NCI-H2029 treated with DMSO at 0.1 percent for 48 hours (cell line): ENCODE data around the gene IL13RA1.
A peak's percentile ranks its signal among the peaks of the same experiment; 100 is the strongest.
"Not testable (repeated sequence)": the region's sequence is repeated elsewhere in the genome, so short reads cannot be mapped to it uniquely, and the experiment has no call there.

Source experiments
- DNase-seq: peaks from one replicate; lab custom pipeline; 2025; lab: John Stamatoyannopoulos, UW

The IL13RA1 gene

DNA sequence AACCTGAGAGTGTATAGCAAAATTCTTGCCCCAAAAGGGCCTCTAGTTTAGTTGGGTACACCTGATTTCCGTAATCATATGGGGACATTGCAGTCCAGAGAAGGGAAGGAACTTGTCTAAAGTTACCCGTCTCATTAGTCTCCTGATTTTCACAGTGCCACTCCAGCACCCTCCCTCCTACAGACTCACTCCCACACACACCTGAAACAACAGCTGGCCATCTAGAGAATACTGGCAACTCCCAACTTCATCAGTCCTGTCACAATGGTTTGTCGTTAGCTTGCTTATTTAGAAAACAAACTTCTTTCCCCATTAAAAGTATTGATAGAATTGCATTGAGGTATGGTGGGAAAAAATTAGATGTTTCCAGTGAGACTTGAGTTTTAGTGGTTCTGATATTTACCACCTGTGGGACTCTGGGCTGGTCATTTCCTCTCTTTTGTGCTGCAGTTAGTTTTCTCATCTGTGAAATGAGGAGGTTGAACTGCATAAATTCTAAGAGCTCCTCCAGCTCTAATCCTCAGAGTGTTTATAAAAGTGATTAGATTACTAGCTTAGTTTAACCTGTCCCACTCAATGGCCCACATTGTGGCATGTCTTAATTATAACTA, 1.7 kb downstream of the IL13RA1 start:
- DNase-seq, result no peak

DNA sequence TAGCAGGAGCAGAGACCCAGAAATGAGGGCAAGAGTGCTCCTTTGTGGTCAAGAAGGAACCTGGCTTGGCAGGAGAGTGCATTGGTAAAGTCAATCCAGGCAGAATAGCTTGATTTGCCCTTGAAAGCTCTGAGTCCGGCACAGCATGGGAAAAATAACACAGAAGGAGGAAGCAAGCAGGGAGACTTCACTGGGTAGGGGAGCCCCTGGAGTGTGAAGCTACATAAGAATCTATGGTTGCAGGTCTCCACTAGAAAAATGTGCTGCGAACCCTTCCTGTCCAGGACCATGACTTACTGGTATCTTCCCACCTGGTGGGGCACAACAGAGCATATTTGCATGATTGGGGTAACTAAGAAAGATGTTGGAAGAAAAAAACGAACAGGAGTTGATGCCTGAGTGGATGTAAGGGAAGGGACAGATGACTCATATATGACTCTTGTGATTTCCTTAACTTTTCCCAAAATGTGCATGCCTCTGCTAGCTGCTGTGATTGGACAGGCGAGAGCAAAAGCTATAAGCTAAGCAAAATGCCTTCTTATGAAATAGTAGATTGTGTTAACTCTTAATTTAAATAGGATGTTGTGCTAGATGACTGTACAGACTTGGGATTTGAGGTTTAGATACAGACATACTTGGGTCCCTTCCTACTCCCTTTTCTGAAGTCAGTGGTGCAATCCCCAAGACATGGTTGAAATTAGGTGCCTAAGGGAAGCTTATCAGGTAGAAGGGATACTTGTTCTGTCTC, 3.3 kb downstream of the IL13RA1 start:
- DNase-seq, result no peak

- not testable (repeated sequence) for DNase-seq
Observed at GRCh38 chrX:118732551-118732950, 5.1 kb downstream of the IL13RA1 start.

- DNase-seq, result no peak
Observed at GRCh38 chrX:118734909-118735308, 7.5 kb downstream of the IL13RA1 start.

DNA sequence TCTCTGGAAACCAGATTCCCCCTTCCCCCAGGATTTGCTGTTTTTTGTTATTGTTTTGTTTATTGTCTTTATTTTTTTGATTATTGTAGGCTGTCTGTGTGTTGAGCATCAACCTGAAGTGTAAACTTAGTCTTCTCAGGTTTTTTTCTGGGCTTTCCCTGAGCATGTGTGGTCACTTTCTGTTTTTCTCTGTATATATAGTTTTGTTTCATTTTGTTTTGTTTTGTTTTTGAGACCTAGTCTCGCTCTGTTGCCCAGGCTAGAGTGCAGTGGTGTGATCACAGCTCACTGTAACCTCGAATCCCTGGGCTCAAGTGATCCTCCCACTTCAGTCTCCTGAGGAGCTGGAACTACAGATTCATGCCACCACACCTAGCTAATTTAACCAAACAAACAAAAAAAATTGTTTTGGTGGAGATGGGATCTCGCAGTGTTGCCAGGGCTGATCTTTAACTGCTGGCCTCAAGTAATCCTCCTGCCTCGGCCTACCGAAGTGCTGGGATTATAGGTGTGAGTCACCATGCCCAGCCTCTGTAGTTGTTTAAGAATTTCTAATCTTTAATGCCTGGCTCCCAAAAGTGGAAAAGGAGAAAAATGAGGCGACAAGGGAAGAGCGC, 9.1 kb downstream of the IL13RA1 start:
- DNase-seq, result no peak

DNA sequence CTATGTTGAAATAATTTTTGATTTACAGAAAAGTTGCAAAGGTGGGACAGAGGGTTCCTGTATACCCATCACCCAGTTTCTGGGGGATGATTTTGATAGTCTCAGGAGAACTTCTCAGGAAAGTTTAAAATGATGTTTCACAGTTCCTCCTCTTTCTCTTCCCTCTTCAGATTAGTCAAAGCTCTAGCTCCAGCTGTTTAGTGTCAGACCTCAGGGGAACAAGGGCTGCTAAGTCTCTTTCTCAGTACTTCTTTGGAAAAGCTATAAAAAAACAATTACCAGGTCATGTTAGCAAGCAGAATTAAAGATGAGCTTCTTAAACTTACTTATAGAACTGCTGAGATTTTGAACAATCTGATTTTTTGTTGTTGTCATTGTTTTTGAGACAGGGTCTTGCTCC, 12.2 kb downstream of the IL13RA1 start:
- no peak for DNase-seq

DNA sequence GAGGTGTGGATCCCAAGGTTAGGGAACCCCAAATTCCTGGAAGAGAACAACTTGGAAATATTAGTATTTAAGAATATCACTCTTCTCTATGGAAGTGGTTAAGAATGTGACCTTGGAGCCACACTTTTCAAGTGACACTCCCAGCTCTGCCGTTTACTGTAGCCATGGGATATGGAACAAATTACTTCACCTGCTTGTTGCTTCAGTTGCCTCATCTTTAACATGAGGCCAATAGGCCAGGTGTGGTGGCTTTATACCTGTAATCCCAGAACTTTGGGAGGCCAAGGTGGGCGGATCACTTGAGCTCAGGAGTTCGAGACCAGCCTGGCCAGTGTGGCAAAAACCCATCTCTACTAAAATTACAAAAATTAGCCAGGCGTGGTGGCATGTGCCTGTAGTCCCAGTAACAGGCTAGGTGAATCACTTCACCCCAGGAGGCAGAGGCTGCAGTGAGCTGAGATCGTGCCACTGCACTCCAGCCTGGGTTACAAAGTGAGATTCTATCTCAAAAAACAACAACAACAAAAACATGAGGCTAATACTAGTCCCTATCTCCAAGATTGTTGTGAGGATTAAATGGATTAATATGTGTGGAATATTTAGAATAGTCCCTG, 13.0 kb downstream of the IL13RA1 start:
- no peak for DNase-seq

DNA sequence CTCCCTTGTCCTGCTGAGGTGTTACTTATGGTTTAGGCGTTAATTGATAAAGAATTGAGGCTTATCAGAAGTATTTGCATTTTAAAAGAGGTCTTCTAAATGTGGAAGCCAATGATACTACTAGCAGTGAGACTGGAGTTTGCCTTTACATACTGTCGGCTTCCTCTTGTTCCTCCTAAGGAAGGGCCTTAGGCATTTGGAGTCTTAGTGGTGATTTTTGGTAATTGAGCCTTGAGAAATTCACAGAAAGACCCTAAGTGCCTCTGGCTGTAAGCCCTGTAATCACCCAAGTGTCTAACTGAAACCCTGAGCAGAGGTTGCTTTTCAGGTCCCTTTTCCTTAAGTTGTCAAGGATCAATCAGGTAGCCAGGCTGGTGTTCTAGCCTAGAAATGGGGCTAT, 14.8 kb downstream of the IL13RA1 start:
- no peak for DNase-seq

DNA sequence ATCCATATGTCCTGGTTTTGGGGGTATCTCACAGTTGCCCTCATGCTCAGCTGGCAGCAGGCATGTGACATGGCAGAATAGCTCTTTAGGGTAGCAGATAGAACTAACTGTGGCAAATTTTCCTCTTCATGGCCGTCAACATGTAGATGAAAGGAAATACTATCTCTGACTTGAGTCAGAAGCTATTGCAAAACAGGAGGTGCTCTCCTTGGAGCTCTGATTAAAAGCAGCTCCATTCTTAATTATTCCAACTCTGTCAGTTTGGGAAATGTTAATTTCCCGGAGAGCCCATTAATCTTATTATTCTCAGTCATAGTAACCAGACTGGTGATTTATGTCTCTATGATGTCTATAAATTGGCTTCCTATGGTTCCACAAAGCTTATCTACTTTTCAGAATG, 18.2 kb downstream of the IL13RA1 start:
- DNase-seq, result no peak

DNA sequence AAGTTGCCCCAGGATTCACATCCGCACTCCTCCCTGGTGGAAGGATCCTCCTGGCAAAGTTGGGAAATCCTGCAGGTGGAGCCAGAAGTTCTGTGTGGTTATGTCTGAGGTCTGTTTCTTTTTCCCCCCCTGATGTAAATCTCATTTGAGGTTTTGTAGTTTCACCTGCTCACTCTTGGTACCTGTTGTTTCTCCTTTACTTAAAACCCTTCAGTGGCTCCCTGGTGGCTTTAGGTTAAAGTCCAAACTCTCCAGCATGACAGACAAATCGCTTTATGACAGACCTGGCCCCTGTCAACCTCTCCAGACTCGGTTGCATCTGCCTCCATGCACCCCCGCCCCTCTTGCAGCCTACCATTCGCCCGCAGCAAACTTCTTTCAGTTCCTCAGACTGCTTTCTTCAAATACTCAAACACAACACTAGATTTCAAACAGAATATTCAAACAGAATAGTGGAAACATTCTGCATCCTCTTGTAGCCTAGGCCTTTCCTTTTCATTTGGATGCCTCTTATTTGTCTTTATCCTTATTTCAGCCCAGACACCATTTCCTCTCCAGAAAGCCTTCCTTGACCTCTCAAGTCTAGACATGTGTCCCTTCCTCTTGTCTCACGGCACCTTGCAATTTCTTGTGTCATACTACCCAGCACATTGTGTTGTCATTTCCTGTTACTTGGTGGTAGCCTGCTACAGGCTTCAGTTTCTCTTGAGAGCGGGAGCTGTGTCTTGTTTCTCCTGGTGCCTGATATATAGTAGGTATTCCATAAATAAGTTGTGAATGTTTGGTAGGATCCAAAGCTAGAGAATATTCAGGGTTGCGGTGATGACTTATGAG, 24.8 kb downstream of the IL13RA1 start:
- DNase-seq, result no peak

GRCh38 chrX:118755633-118756032, 28.2 kb downstream of the IL13RA1 start:
- no peak for DNase-seq

DNA sequence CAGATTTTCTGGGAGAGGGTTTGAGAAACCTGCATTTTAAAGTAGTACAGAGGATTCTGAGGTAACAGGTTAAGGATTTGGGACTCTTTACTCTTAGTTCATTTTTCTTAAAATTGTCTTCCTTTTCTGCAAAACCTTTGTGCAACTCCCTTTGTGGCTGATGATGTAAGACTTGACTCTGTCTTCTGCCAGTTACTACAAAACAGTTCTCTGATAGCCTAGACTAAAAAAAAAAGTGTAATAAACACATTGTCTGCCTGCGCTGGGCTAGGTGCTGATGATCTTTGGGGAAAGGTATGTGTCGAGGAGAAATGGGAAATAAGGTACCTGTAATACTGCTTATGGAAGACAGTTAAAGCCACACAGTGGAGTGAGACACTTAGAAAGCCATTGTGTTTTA, 28.7 kb downstream of the IL13RA1 start:
- no peak for DNase-seq

GRCh38 chrX:118758511-118758910, 31.1 kb downstream of the IL13RA1 start:
- DNase-seq, result no peak

DNA sequence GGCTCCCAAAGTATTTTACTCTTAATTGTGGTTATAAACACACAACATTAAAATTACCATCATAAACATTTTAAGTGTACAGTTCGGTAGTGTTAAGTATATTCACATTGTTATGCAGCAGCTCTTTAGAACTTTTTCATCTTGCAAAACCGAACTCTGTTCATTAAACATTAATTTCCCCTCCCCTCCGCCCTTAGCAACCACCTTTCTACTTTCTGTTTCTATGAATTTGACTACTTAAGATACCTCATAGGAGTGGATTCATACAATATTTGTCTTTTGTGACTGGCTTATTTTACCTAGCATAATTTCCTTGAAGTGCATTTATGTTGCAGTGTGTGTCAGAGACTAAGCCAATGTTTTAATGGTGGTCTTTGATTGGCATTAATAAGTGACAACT, 32.6 kb downstream of the IL13RA1 start:
- DNase-seq, result no peak

- no peak for DNase-seq
Observed at GRCh38 chrX:118761939-118762707, 34.7 kb downstream of the IL13RA1 start.

- no peak for DNase-seq
Observed at GRCh38 chrX:118763489-118763888, 36.1 kb downstream of the IL13RA1 start.

DNA sequence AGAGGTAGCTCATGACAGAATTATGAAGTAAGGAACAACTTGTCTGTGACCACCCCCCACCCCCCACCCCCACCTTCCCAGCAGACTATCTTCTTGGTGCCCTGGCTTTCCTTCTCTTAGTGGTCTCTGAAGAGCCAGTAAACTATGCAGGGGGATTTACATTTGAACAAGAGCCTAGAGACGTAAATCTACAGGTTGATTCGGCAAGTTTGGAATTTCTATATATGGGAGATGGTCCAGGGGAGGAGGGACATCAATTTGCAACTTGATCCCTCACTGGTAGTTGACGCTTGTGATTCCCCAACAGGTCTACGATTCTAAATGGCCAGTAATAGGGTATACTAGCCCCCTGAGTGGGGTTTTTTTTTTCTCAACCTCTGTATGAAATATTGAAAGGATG, 36.7 kb downstream of the IL13RA1 start:
- no peak for DNase-seq

DNA sequence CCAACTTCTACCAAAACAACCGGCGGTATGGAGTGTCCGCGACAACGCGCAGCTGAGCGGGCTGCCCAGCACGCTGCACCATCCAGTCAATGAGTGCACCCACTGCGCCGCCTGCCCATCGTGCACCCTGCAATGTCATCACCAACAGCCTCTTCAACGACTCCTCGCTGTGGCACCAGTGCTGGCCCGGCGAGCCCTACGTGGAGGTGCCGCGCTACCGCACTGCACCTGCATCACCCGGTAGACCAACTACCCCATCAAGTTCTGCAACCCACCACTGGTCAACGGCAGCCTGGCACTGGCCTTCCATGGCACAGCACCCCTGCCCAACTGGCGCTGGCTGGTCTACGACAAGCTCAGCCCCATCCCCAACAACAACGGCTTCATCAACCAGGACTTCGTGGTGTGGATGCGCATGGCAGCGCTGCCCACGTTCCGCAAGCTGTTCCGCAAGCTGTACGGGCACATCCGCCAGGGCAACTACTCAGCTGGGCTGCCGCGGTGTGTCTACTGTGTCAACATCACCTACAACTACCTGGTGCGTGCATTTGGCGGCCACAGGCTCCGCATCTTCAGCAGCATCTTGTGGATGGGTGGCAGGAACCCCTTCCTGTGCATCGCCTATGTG, 42.8 kb downstream of the IL13RA1 start:
- no peak for DNase-seq

GRCh38 chrX:118772051-118772450, 44.6 kb downstream of the IL13RA1 start:
- DNase-seq, result no peak

- peak; percentile 28 for DNase-seq
Observed at GRCh38 chrX:118773782-118774181, 46.4 kb downstream of the IL13RA1 start.

- DNase-seq, result no peak
Observed at GRCh38 chrX:118779581-118779980, 52.2 kb downstream of the IL13RA1 start.
